ENCODE results near the gene C21orf91.

DNA sequence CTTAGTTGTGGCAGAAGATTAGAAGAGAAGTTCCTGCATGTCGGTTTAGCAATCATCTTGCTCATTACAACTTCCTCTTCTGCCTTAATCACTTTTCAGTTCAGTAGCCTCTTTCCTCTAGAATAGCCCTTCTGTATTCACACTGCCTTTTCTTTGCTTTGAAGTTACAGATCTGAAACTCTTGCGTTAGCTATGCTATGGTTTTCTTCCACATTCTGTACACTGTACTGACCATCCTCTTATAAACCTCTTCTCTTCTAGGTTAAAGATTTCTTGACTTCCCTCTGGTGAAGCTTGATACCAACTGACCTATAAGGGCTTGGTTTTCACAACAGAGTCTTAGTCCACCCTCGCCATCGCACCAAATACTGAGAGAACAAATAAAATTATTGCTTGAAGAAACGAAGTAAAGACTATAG, 35.0 kb downstream of the C21orf91 start:
- TF ChIP-seq SMAD4 (CRISPR knock-in tag; IDR thresholded peaks at IDR 0.05) (no peak), TEAD1 (CRISPR knock-in tag; IDR thresholded peaks at IDR 0.05) (no peak), TEAD4 (CRISPR knock-in tag; IDR thresholded peaks at IDR 0.05) (no peak), ETV6 (CRISPR knock-in tag; IDR thresholded peaks at IDR 0.05) (no peak), ZNF317 (CRISPR knock-in tag; IDR thresholded peaks at IDR 0.05; ENCODE audit: borderline replicate concordance, low read depth) (no peak)
- TF ChIP-seq, protein P1, sequence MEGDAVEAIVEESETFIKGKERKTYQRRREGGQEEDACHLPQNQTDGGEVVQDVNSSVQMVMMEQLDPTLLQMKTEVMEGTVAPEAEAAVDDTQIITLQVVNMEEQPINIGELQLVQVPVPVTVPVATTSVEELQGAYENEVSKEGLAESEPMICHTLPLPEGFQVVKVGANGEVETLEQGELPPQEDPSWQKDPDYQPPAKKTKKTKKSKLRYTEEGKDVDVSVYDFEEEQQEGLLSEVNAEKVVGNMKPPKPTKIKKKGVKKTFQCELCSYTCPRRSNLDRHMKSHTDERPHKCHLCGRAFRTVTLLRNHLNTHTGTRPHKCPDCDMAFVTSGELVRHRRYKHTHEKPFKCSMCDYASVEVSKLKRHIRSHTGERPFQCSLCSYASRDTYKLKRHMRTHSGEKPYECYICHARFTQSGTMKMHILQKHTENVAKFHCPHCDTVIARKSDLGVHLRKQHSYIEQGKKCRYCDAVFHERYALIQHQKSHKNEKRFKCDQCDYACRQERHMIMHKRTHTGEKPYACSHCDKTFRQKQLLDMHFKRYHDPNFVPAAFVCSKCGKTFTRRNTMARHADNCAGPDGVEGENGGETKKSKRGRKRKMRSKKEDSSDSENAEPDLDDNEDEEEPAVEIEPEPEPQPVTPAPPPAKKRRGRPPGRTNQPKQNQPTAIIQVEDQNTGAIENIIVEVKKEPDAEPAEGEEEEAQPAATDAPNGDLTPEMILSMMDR (IDR thresholded peaks at IDR 0.05) = no peak
- TF ChIP-seq, protein P2, sequence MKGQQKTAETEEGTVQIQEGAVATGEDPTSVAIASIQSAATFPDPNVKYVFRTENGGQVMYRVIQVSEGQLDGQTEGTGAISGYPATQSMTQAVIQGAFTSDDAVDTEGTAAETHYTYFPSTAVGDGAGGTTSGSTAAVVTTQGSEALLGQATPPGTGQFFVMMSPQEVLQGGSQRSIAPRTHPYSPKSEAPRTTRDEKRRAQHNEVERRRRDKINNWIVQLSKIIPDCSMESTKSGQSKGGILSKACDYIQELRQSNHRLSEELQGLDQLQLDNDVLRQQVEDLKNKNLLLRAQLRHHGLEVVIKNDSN (CRISPR knock-in tag; IDR thresholded peaks at IDR 0.05) = no peak
- TF ChIP-seq, protein P3, sequence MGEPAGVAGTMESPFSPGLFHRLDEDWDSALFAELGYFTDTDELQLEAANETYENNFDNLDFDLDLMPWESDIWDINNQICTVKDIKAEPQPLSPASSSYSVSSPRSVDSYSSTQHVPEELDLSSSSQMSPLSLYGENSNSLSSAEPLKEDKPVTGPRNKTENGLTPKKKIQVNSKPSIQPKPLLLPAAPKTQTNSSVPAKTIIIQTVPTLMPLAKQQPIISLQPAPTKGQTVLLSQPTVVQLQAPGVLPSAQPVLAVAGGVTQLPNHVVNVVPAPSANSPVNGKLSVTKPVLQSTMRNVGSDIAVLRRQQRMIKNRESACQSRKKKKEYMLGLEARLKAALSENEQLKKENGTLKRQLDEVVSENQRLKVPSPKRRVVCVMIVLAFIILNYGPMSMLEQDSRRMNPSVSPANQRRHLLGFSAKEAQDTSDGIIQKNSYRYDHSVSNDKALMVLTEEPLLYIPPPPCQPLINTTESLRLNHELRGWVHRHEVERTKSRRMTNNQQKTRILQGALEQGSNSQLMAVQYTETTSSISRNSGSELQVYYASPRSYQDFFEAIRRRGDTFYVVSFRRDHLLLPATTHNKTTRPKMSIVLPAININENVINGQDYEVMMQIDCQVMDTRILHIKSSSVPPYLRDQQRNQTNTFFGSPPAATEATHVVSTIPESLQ (CRISPR knock-in tag; IDR thresholded peaks at IDR 0.05) = no peak
